Measurements from ENCODE around the gene TNIP1. TPM values are rescaled to one million over a fixed set of nuclear protein-coding genes. Genes with fewer than 3 reads are reported as not detected.

TNIP1 gene
- polyA plus RNA-seq, 1 of the 3 experiments (the other 2 are of a cell fraction), result 46.2 TPM

GRCh38 chr5:151093476-151093889 lies 12.6 kb upstream of the TNIP1 start (continued):
- TF ChIP-seq SIN3A (IDR thresholded peaks at IDR 0.05; ENCODE audit: borderline replicate concordance, low read depth, low read length), result peak; percentile 41; the same call in 1 of the 2 replicates

- Histone ChIP-seq H3K27me3 (ENCODE audit: insufficient read depth) (no peaks in the 10 kb centered on the region), H2AFZ (ENCODE audit: low read depth) (no peak overlapping the region), H3K79me2 (ENCODE audit: insufficient read depth) (no peaks in the 10 kb centered on the region), H3K27ac (ENCODE audit: low read depth in 2 of 2, low read length in 1 of 2) (peak overlapping the region in 1 of 2 experiments; percentile 69; a peak in 2 of 4 replicates), H3K9me3 (no peaks in the 10 kb centered on the region), H4K20me1 (ENCODE audit: insufficient read depth) (no peaks in the 10 kb centered on the region), H3K9me2 (no peaks in the 10 kb centered on the region), H3F3A (replicated peaks; ENCODE audit: insufficient read depth) (peaks cover 21% of the 10 kb centered on the region), H3K36me3 (replicated peaks in 1 of 2; ENCODE audit: control insufficient read depth in 1 of 2, insufficient read depth in 2 of 2, low read length in 1 of 2) (no peaks in the 10 kb centered on the region), H3K4me3 (ENCODE audit: low read depth in 2 of 2, low read length in 1 of 2) (no peak overlapping the region), H3K4me2 (peak overlapping the region; percentile 62), H3K4me1 (ENCODE audit: control insufficient read depth in 1 of 2, insufficient read depth in 2 of 2, low read depth in 1 of 2, low read length in 1 of 2) (peaks cover 12 to 23% of the 10 kb centered on the region in 2 experiments; a peak in 3 of 4 replicates), H3K9ac (peak overlapping the region; percentile 12; the same call in 1 of the 2 replicates)
- 67% methylated on average over 2 of the region's 2 CpGs for WGBS (ENCODE audit: low lambda C conversion rate)
- POLR2A ChIA-PET, result no interaction called here
- DNase-seq, result no peak
- CTCF ChIA-PET, result interaction anchor here (0.8 to 2.0 kb wide), 5 partner anchors 21 to 72 kb away, joined by 3 to 12 read pairs (median 3); no protein-coding TSS in a partner anchor
- no peak for TF ChIP-seq GATA2 (CRISPR knock-in tag; IDR thresholded peaks at IDR 0.05)
- TF ChIP-seq TCF12 (IDR thresholded peaks at IDR 0.05), result peak; percentile 72
- no peak for TF ChIP-seq IRF3 (IDR thresholded peaks at IDR 0.05; ENCODE audit: low read depth, low read length)
- no peak for TF ChIP-seq FOXJ3 (CRISPR knock-in tag; IDR thresholded peaks at IDR 0.05)
- peak; percentile 64 for TF ChIP-seq MAX (IDR thresholded peaks at IDR 0.05; ENCODE audit: low read depth)
- no peak for TF ChIP-seq USF1 (IDR thresholded peaks at IDR 0.05; ENCODE audit: borderline replicate concordance, low read depth)
- TF ChIP-seq MEF2A (IDR thresholded peaks at IDR 0.05; ENCODE audit: borderline replicate concordance, low read depth), result no peak
- TF ChIP-seq FOXM1 (IDR thresholded peaks at IDR 0.05; ENCODE audit: low read depth), result no peak
- TF ChIP-seq RXRA (IDR thresholded peaks at IDR 0.05; ENCODE audit: borderline replicate concordance, low read depth), result no peak
- TF ChIP-seq CHD2 (IDR thresholded peaks at IDR 0.05; ENCODE audit: low read length, partially characterized antibody), result no peak
- TF ChIP-seq ZBTB33 (IDR thresholded peaks at IDR 0.05; ENCODE audit: borderline replicate concordance, low read depth), result no peak
- no peak for TF ChIP-seq USF2 (IDR thresholded peaks at IDR 0.05; ENCODE audit: borderline replicate concordance, low read depth, low read length)
- no peak for TF ChIP-seq ELF1 (IDR thresholded peaks at IDR 0.05)
- no peak for TF ChIP-seq POLR2AphosphoS5 (IDR thresholded peaks at IDR 0.05; ENCODE audit: low read depth, low read length)
- TF ChIP-seq CTCF (IDR thresholded peaks at IDR 0.05), result no peak
- TF ChIP-seq SMC3 (IDR thresholded peaks at IDR 0.05; ENCODE audit: low read depth, low read length), result no peak
- no peak for TF ChIP-seq GABPA (IDR thresholded peaks at IDR 0.05; ENCODE audit: low read depth)
- peak; percentile 72 for TF ChIP-seq PBX3 (IDR thresholded peaks at IDR 0.05)
- TF ChIP-seq NFIC (IDR thresholded peaks at IDR 0.05; ENCODE audit: borderline replicate concordance), result peak; percentile 76
- TF ChIP-seq FOSL2 (IDR thresholded peaks at IDR 0.05; ENCODE audit: borderline replicate concordance, low read depth), result peak; percentile 61; the same call in 1 of the 2 replicates
- TF ChIP-seq MXI1 (IDR thresholded peaks at IDR 0.05; ENCODE audit: low read depth, low read length), result no peak
- no peak for TF ChIP-seq EZH2phosphoT487 (IDR thresholded peaks at IDR 0.05; ENCODE audit: borderline replicate concordance, low read depth)
- no peak for TF ChIP-seq TEAD4 (IDR thresholded peaks at IDR 0.05; ENCODE audit: borderline replicate concordance, insufficient read depth)
- TF ChIP-seq RCOR1 (IDR thresholded peaks at IDR 0.05; ENCODE audit: low read length), result no peak
Observed at GRCh38 chr5:151092762-151093161, 11.9 kb upstream of the TNIP1 start.

All from SK-N-SH (cell line).